ENCODE data around the gene SPRED1.

SPRED1 gene

GRCh38 chr15:38252481-38253350, at the start of gene SPRED1:
Gene SPRED1 (plus strand): TSS chr15:38252836. CDS start chr15:38253186, 350 bp downstream.
- no peak for DNase-seq

GRCh38 chr15:38205526-38206272, 46.9 kb upstream of the SPRED1 start:
- DNase-seq = no peak

GRCh38 chr15:38207621-38208020, 45.0 kb upstream of the SPRED1 start:
- no peak for DNase-seq

- DNase-seq = no peak
Observed at GRCh38 chr15:38208206-38208605, 44.4 kb upstream of the SPRED1 start.

- DNase-seq = no peak
Observed at GRCh38 chr15:38208779-38209178, 43.9 kb upstream of the SPRED1 start.

GRCh38 chr15:38211249-38211648, 41.4 kb upstream of the SPRED1 start:
- DNase-seq = no peak

- no peak for DNase-seq
Observed at GRCh38 chr15:38211811-38212210, 40.8 kb upstream of the SPRED1 start.

- DNase-seq = no peak
Observed at GRCh38 chr15:38212729-38213351, 39.8 kb upstream of the SPRED1 start.

- no peak for DNase-seq
Observed at GRCh38 chr15:38213356-38213755, 39.3 kb upstream of the SPRED1 start.

GRCh38 chr15:38215707-38216106, 36.9 kb upstream of the SPRED1 start:
- no peak for DNase-seq

- no peak for DNase-seq
Observed at GRCh38 chr15:38216763-38217162, 35.9 kb upstream of the SPRED1 start.

- DNase-seq = no peak
Observed at GRCh38 chr15:38217191-38217595, 35.4 kb upstream of the SPRED1 start.

- no peak for DNase-seq
Observed at GRCh38 chr15:38217788-38218609, 34.6 kb upstream of the SPRED1 start.

GRCh38 chr15:38220606-38221273, 31.9 kb upstream of the SPRED1 start:
- no peak for DNase-seq

GRCh38 chr15:38224486-38224885, 28.1 kb upstream of the SPRED1 start:
- DNase-seq = no peak

GRCh38 chr15:38225381-38225780, 27.3 kb upstream of the SPRED1 start:
- no peak for DNase-seq

- peak; percentile 1 for DNase-seq
Observed at GRCh38 chr15:38226608-38227266, 25.9 kb upstream of the SPRED1 start.

GRCh38 chr15:38227941-38228340, 24.7 kb upstream of the SPRED1 start:
- no peak for DNase-seq

- DNase-seq = no peak
Observed at GRCh38 chr15:38228618-38229017, 24.0 kb upstream of the SPRED1 start.

- DNase-seq = no peak
Observed at GRCh38 chr15:38229705-38230310, 22.8 kb upstream of the SPRED1 start.

- no peak for DNase-seq
Observed at GRCh38 chr15:38231436-38231835, 21.2 kb upstream of the SPRED1 start.
